ENCODE results near the gene KDM7A. TPM values are rescaled to one million over a fixed set of nuclear protein-coding genes. Genes with fewer than 3 reads are reported as not detected.

KDM7A gene
- total RNA-seq, 1 experiment from 2014 or later, result 6.6 TPM

- no peak overlapping the region for H3K27ac Mint-ChIP-seq
- Histone ChIP-seq H2BK20ac (ENCODE audit: low read depth, low read length, poor library complexity, severe bottlenecking) (no peak overlapping the region), H3K56ac (ENCODE audit: insufficient read length, low read depth, low read length) (no peak overlapping the region), H2BK15ac (ENCODE audit: low read depth, low read length) (no peak overlapping the region), H3K79me2 (ENCODE audit: insufficient read depth, low read length) (no peaks in the 10 kb centered on the region), H3K18ac (ENCODE audit: insufficient read length, low read depth, low read length) (no peak overlapping the region), H4K91ac (ENCODE audit: insufficient read length, low read depth, low read length) (no peak overlapping the region), H3K4ac (ENCODE audit: low read depth, low read length) (no peak overlapping the region), H3T11ph (ENCODE audit: low read length) (no peak overlapping the region), H2AFZ (ENCODE audit: low read length) (no peak overlapping the region), H2BK5ac (ENCODE audit: insufficient read length, low read length) (no peak overlapping the region), H4K5ac (ENCODE audit: insufficient read length, low read depth, low read length) (no peak overlapping the region), H2AK5ac (ENCODE audit: insufficient read length, low read length) (no peak overlapping the region), H3K4me2 (ENCODE audit: insufficient read depth, insufficient read length, low read length) (no peak overlapping the region), H3K9me3 (ENCODE audit: control insufficient read depth, low read depth, low read length) (no peaks in the 10 kb centered on the region), H2BK12ac (ENCODE audit: insufficient read length, low read depth, low read length) (no peak overlapping the region), H4K8ac (replicated peaks; ENCODE audit: insufficient read length, low read depth, low read length) (no peak overlapping the region), H4K20me1 (ENCODE audit: control insufficient read depth, insufficient read depth, insufficient read length) (no peaks in the 10 kb centered on the region), H3K27me3 (ENCODE audit: insufficient read depth, low read length) (no peaks in the 10 kb centered on the region), H3K27ac (ENCODE audit: insufficient read length, low read depth, low read length) (no peak overlapping the region), H2BK120ac (ENCODE audit: low read depth, low read length, poor library complexity, severe bottlenecking) (no peak overlapping the region), H3K14ac (ENCODE audit: insufficient read depth, low read length) (no peak overlapping the region), H3K79me1 (ENCODE audit: insufficient read depth, low read depth, low read length, poor library complexity, severe bottlenecking) (no peaks in the 10 kb centered on the region), H3K23me2 (ENCODE audit: insufficient read length, low read depth, low read length, poor library complexity, severe bottlenecking) (no peaks in the 10 kb centered on the region), H3K9ac (ENCODE audit: extremely low read depth, insufficient read length, low read length) (no peak overlapping the region), H3K23ac (ENCODE audit: insufficient read length, low read depth, low read length) (no peak overlapping the region), H3K4me1 (ENCODE audit: insufficient read depth, low read length) (peaks cover 10% of the 10 kb centered on the region)
- peaks cover 20 to 23% of the 10 kb centered on the region in 2 experiments for H3K4me1 Mint-ChIP-seq
- peaks cover 10% of the 10 kb centered on the region; the same call in 1 of the 2 replicates for H3K27me3 Mint-ChIP-seq (ENCODE audit: low read depth)
- no peak for DNase-seq
- H3K4me3 Mint-ChIP-seq, result no peak overlapping the region
- TF ChIP-seq CTCF (conservative IDR thresholded peaks at IDR 0.05), result no peak
- no CpG with 5 or more reads among the region's 4 CpGs for WGBS (ENCODE audit: extremely low coverage, insufficient read length, low lambda C conversion rate)
- peaks cover 18% of the 10 kb centered on the region in 2 experiments for H3K9me3 Mint-ChIP-seq
- H3K36me3 Mint-ChIP-seq (ENCODE audit: insufficient read depth in 1 of 3, low read depth in 3 of 3), result peaks cover 10 to 14% (median 11%) of the 10 kb centered on the region in 3 experiments; a peak in 6 of 7 replicates
Observed at GRCh38 chr7:140205600-140205999, 28.8 kb upstream of the KDM7A start.

All from H9 (cell line).